Gastrocnemius medialis (tissue), 4 donors: ENCODE data around the gene C1RL. TPM values are rescaled to one million over a fixed set of nuclear protein-coding genes. Genes with fewer than 3 reads are reported as not detected.
A peak's percentile ranks its signal among the peaks of the same experiment; 100 is the strongest.

Experiments
- ATAC-seq, 2 donors: fragments of 150-250 bp; one replicate each; pipeline ENCODE4 v1.9.1; 2016
- DNase-seq, 2 donors: peaks; one replicate each; pipeline ENCODE4 v3.0.0-alpha.2; 2019
- H3K27ac ChIP-seq, 4 donors: fragments of 200-600 bp; sonication (generic); 1 replicate in 1 of 4; 2 replicates in 3 of 4; pipeline ENCODE4 v1.5.1; 2016 to 2018; ENCODE audit warnings: mild to moderate bottlenecking in 2 of 4, moderate library complexity in 1 of 4
- H3K27me3 ChIP-seq, 3 donors: fragments of 200-600 bp; sonication (generic) in 2 of 3; 1 replicate in 1 of 3; 2 replicates in 2 of 3; pipeline versions ENCODE4 v1.5.1 to v1.6.0; 2016 to 2019; ENCODE audit warnings: mild to moderate bottlenecking in 1 of 3, moderate library complexity in 1 of 3
- H3K36me3 ChIP-seq, 2 donors: fragments of 200-600 bp; sonication (generic) in 1 of 2; one replicate each; pipeline ENCODE4 v1.5.1; 2017 to 2018
- H3K4me1 ChIP-seq, 2 donors: fragments of 200-600 bp; sonication (generic) in 1 of 2; one replicate each; pipeline ENCODE4 v1.5.1; 2016 to 2017; ENCODE audit warnings: mild to moderate bottlenecking in 2 of 2
- H3K4me3 ChIP-seq, 4 donors: fragments of 200-600 bp; sonication (generic) in 3 of 4; 1 replicate in 1 of 4; 2 replicates in 3 of 4; pipeline ENCODE4 v1.5.1; 2016 to 2019; ENCODE audit warnings: mild to moderate bottlenecking in 2 of 4
- H3K9me3 ChIP-seq, 3 donors: fragments of 200-600 bp; sonication (generic) in 2 of 3; 1 replicate in 1 of 3; 2 replicates in 2 of 3; pipeline ENCODE4 v1.5.1; 2016 to 2019
- POLR2A ChIP-seq, 2 donors: fragments of 450-650 bp; IDR thresholded peaks; one replicate each; pipeline ENCODE4 v1.6.1; 2017; ENCODE audit warnings: antibody characterized with exemption in 2 of 2, mild to moderate bottlenecking in 2 of 2, moderate library complexity in 2 of 2
- in situ Hi-C, 4 donors: fragments of 200-750 bp; cut with MboI; loops; one replicate each; pipeline versions ENCODE4 v1.15.0 to v1.8.0; 2017; ENCODE audit warnings: low sequenced_read_pairs in 4 of 4
- intact Hi-C: fragments of 100-400 bp; cut with DNase I; formaldehyde crosslinking; loops from one replicate; pipeline ENCODE4 v1.15.1; 2023; ENCODE audit warnings: low total_unique reads
- total RNA-seq, 4 donors: library from RNA; depleted of rRNA; stranded (reverse); fragments of >200 nt; gene quantifications; one replicate each; pipeline versions ENCODE4 v1.1.0 to v1.2.3, GENCODE V29; 2016
- TF ChIP-seq, protein P1 (sequence below), 5 experiments: fragments of 450-650 bp in 3 of 5; fragments of 200-600 bp in 2 of 5; sonication (generic) in 2 of 5; IDR thresholded peaks in 4 of 5; conservative IDR thresholded peaks in 1 of 5; 1 replicate in 4 of 5; 2 replicates in 1 of 5; pipeline ENCODE4 v1.5.1; 2016 to 2019; ENCODE audit warnings: antibody characterized with exemption in 5 of 5, mild to moderate bottlenecking in 3 of 5, moderate library complexity in 3 of 5

Gene C1RL
- total RNA-seq, 4 donors from 2014 or later: 15.0 to 18.7 (median 16.7) TPM

DNA sequence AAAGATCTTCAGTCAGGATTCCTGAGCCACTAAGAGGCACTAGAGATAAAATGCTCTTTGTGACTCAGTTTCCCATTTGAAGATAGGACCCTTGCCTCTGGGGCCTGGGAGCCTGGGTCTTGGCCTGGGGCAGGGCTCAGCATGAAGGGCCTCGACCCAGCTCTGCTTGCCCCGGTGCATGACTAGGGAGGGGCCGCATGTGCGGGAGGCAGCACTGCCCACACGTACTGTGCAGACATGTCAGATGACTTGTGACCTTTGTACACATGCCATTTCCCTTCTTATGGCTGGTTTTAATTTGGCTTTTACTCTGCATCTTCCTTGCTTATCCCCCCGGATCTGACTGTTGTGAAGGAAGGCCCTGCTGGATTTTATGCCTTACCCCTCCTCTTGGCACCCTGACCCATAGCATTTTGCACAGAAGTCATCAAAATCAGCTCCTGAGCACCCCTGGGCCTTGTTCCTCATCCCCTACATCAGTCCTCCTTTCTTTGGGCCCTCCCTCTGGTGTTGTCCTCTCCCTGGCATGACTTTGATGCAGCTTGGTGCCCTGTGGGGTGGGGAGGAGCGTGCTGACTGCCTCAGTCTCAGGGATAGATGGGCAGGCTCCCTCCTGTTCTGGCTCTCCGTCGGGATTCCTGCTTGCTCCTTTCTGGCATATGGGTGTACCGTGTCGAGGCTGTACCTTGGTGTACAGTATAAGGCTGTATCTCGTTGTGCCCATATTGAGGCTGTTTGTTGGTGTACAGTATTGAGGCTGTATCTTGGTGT, 25.6 kb upstream of the C1RL start:
- ATAC-seq (no peak), DNase-seq (no peak)
- TF ChIP-seq POLR2A (IDR thresholded peaks at IDR 0.05): no peak
- TF ChIP-seq, protein P1, sequence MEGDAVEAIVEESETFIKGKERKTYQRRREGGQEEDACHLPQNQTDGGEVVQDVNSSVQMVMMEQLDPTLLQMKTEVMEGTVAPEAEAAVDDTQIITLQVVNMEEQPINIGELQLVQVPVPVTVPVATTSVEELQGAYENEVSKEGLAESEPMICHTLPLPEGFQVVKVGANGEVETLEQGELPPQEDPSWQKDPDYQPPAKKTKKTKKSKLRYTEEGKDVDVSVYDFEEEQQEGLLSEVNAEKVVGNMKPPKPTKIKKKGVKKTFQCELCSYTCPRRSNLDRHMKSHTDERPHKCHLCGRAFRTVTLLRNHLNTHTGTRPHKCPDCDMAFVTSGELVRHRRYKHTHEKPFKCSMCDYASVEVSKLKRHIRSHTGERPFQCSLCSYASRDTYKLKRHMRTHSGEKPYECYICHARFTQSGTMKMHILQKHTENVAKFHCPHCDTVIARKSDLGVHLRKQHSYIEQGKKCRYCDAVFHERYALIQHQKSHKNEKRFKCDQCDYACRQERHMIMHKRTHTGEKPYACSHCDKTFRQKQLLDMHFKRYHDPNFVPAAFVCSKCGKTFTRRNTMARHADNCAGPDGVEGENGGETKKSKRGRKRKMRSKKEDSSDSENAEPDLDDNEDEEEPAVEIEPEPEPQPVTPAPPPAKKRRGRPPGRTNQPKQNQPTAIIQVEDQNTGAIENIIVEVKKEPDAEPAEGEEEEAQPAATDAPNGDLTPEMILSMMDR (IDR thresholded peaks at IDR 0.05 in 4 of 5, conservative IDR thresholded peaks at IDR 0.05 in 1 of 5): no peak
- intact Hi-C loops: no loop called here
- no peaks in the 10 kb centered on the region for H3K36me3 ChIP-seq
- H3K27me3 ChIP-seq: peaks cover 7 to 19% (median 13%) of the 10 kb centered on the region in 3 donors
- no peaks in the 10 kb centered on the region for H3K9me3 ChIP-seq
- H3K4me1 ChIP-seq: peaks cover 8 to 11% of the 10 kb centered on the region in 2 donors
- in situ Hi-C loops: no loop called here
- H3K27ac ChIP-seq: no peak overlapping the region
- H3K4me3 ChIP-seq: no peak overlapping the region

DNA sequence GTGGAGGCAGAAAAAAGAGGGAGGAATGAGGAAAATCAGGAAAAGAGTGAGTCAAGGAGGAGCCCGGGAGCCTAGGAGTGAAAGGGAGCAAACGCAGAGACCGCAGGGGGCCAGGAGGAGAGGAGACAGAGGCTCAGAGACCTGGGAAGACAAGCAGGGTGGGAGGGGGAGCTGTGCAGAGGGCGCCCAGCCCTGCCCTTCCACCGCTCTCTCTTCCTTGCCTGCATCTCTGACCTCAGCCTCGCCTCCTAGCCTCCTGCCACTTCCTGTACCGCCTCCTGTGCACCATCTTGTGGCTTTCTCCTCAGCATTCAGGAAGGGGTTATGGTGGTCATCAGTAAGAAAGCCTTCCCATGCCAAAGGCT, 22.5 kb upstream of the C1RL start:
- intact Hi-C loops: no loop called here
- DNase-seq: no peak
- Histone ChIP-seq H3K4me3 (no peak overlapping the region), H3K27ac (peak overlapping the region in 1 of 4 donors; percentile 55), H3K27me3 (peaks cover 16 to 31% (median 28%) of the 10 kb centered on the region in 3 donors), H3K4me1 (peaks cover 17 to 18% of the 10 kb centered on the region in 2 donors), H3K36me3 (no peaks in the 10 kb centered on the region), H3K9me3 (no peaks in the 10 kb centered on the region)
- in situ Hi-C loops: no loop called here
- ATAC-seq: no peak
- TF ChIP-seq, protein P1 (IDR thresholded peaks at IDR 0.05 in 4 of 5, conservative IDR thresholded peaks at IDR 0.05 in 1 of 5): no peak
- TF ChIP-seq POLR2A (IDR thresholded peaks at IDR 0.05): no peak

DNA sequence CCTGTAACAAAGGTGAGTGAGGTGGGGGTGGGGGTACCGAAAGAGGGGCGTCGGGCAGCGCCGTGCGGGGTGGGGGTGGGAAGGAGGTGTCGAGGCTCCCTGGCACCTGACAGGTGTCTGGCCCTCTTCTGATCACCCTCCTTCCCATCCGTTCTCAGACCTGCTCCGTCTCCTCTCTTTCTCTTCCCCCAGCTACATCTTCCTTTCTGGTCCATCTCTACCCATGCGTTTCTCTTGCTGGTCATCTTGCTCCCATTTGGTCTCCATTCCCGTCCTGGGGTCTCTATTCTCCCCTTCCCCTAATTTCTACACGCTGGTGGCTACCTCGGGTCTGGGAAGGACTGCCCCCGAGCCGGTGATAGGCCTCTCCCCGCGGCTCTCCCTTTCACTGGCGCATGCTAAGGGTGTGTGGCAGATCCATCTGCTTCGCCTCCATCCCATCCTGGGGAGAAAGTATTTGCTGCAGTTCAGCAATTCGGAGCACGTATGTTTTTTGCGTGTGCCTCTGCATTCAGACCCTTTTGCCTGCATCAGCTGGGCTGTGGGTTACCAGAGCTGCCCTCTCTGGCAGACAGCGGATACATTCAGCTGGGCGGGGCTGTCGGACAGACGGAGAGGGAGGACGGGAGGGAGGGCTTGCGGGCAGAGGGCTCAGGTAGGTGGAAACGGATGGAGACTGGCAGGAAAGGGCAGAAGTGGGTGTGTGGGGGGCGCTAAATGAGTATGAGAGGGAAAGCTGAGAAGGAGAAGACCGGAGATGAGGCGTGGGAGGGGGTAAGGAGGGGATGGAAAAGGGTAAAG, 21.9 kb upstream of the C1RL start:
- Histone ChIP-seq H3K4me1 (peaks cover 17 to 18% of the 10 kb centered on the region in 2 donors), H3K27me3 (peaks cover 16 to 31% (median 28%) of the 10 kb centered on the region in 3 donors), H3K9me3 (no peaks in the 10 kb centered on the region), H3K4me3 (peak overlapping the region; percentile 56 to 78 (median 62)), H3K27ac (peak overlapping the region in 3 of 4 donors; percentile 55 to 65 (median 61)), H3K36me3 (no peaks in the 10 kb centered on the region)
- intact Hi-C loops (no loop called here), in situ Hi-C loops (no loop called here)
- ATAC-seq (peak in 1 of 2 donors; percentile 31), DNase-seq (no peak)
- no peak for TF ChIP-seq POLR2A (IDR thresholded peaks at IDR 0.05)
- TF ChIP-seq, protein P1 (IDR thresholded peaks at IDR 0.05 in 4 of 5, conservative IDR thresholded peaks at IDR 0.05 in 1 of 5): no peak

DNA sequence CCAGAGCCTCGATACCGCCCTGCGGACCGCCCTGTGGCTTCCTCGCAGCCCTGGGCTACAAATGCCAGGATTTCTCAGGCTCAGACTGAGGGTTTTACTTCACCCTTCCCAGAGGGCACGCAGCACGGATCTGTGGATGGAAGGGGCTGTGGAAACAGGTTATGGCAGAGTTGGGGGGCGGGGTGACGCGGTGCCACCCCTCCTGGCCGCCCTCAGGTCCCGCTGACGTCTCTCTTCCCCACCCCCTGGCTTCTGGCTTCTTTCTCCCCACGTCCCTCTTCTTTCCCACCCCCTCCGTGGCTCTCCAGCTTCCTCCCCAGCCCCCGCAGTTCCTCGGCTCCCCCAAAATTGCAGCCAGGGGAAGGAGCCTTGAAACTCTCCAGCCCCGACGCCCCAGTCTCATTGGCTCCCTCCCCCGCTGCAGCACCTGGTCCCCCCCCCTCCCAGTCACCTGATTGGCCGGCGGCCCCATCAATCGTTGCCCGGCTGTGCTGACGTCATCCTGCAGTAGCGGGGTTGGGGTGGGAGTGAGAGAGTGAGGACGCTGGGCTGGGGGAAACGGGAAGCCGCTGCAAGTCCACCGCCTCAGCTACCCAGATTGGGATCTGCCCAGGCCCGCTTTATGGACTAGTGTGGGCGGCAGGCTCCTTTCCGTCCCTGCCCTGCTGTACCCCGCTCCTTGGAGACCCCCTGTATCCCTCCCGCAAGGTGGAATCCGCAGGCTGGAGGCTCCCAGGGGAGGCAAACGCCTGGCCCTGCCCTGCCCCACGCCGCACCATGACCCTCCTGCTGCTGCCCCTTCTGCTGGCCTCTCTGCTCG, 21.1 kb upstream of the C1RL start, which contains the start of gene CLSTN3:
Gene CLSTN3 (plus strand): TSS at position 500 of the 820 bp plus-strand sequence. CDS start 278 bp downstream, at position 778.
- in situ Hi-C loops (no loop called here), intact Hi-C loops (no loop called here)
- TF ChIP-seq POLR2A (IDR thresholded peaks at IDR 0.05): peak in 1 of 2 donors; percentile 21
- TF ChIP-seq, protein P1 (IDR thresholded peaks at IDR 0.05 in 4 of 5, conservative IDR thresholded peaks at IDR 0.05 in 1 of 5): no peak
- H3K4me1 ChIP-seq: peaks cover 17 to 18% of the 10 kb centered on the region in 2 donors
- no peaks in the 10 kb centered on the region for H3K9me3 ChIP-seq
- peaks cover 16 to 31% (median 28%) of the 10 kb centered on the region in 3 donors for H3K27me3 ChIP-seq
- H3K4me3 ChIP-seq: peak within 1 kb of the TSS; percentile 56 to 78 (median 62)
- DNase-seq (peak; percentile 43 to 58), ATAC-seq (peak; percentile 50 to 51)
- peak within 1 kb of the TSS in 3 of 4 donors; percentile 55 to 65 (median 61) for H3K27ac ChIP-seq
- no peaks in the 10 kb centered on the region for H3K36me3 ChIP-seq
